Neuronal stem cell (in vitro differentiated cells): ENCODE results near the gene STAT6.

Experiments used
- DNase-seq: peaks from one replicate; pipeline ENCODE4 v3.0.0-alpha.2; 2013; ENCODE audit warnings: low spot score
- H2AFZ ChIP-seq: one replicate; pipeline ENCODE4 v1.6.1; 2013; ENCODE audit warnings: mild to moderate bottlenecking, low read length, inconsistent platforms
- H2AK5ac ChIP-seq: 2 replicates; pipeline ENCODE4 v1.6.1; 2013; ENCODE audit warnings: low read depth, mild to moderate bottlenecking, inconsistent platforms, low read length, moderate library complexity, mixed read lengths
- H2BK120ac ChIP-seq: 2 replicates; pipeline ENCODE4 v1.6.1; 2013; ENCODE audit warnings: low read depth, mild to moderate bottlenecking, inconsistent platforms, low read length, moderate library complexity, mixed read lengths
- H2BK12ac ChIP-seq: one replicate; pipeline ENCODE4 v1.6.1; 2013; ENCODE audit warnings: low read length, inconsistent platforms
- H2BK15ac ChIP-seq: 2 replicates; pipeline ENCODE4 v1.6.1; 2013; ENCODE audit warnings: mild to moderate bottlenecking, low read length, inconsistent platforms, mixed read lengths
- H2BK5ac ChIP-seq: one replicate; pipeline ENCODE4 v1.6.1; 2013; ENCODE audit warnings: inconsistent platforms, mild to moderate bottlenecking, low read length, moderate library complexity
- H3K14ac ChIP-seq: one replicate; pipeline ENCODE4 v1.6.1; 2013; ENCODE audit warnings: low read length, inconsistent platforms
- H3K18ac ChIP-seq: 2 replicates; pipeline ENCODE4 v1.6.1; 2013; ENCODE audit warnings: low read length, inconsistent platforms
- H3K23ac ChIP-seq: 2 replicates; pipeline ENCODE4 v1.6.1; 2013; ENCODE audit warnings: low read depth, mild to moderate bottlenecking, mixed read lengths, low read length, inconsistent platforms; ENCODE audit not compliant: poor library complexity
- H3K27ac ChIP-seq: replicated peaks from 3 replicates; pipeline ENCODE4 v1.5.1; 2013; ENCODE audit warnings: low read length, inconsistent platforms
- H3K27me3 ChIP-seq, 3 experiments: 2 replicates each; pipeline ENCODE4 v1.6.1; 2013; ENCODE audit warnings: low read length in 3 of 3, mild to moderate bottlenecking in 2 of 3, inconsistent platforms in 1 of 3, low read depth in 1 of 3, mixed read lengths in 1 of 3, moderate library complexity in 1 of 3; ENCODE audit not compliant: control insufficient read depth in 3 of 3, insufficient read depth in 3 of 3
- H3K36me3 ChIP-seq, 2 donors: replicated peaks in 1 of 2; 2 replicates each; pipeline ENCODE4 v1.6.1; 2013; ENCODE audit warnings: low read length in 2 of 2; ENCODE audit not compliant: control insufficient read depth in 2 of 2, insufficient read depth in 2 of 2
- H3K4ac ChIP-seq: 2 replicates; pipeline ENCODE4 v1.6.1; 2013; ENCODE audit warnings: inconsistent platforms, mild to moderate bottlenecking, low read length, moderate library complexity
- H3K4me1 ChIP-seq, 2 donors: 1 replicate in 1 of 2; 2 replicates in 1 of 2; pipeline ENCODE4 v1.6.1; 2013; ENCODE audit warnings: low read length in 2 of 2, low read depth in 1 of 2; ENCODE audit not compliant: control insufficient read depth in 2 of 2, insufficient read depth in 1 of 2
- H3K4me2 ChIP-seq: one replicate; pipeline ENCODE4 v1.6.1; 2013; ENCODE audit warnings: mild to moderate bottlenecking, low read length, inconsistent platforms; ENCODE audit not compliant: insufficient read depth, poor library complexity, severe bottlenecking
- H3K4me3 ChIP-seq, 2 donors: 2 replicates each; pipeline ENCODE4 v1.5.1; 2013; ENCODE audit warnings: low read length in 2 of 2, mild to moderate bottlenecking in 2 of 2, inconsistent platforms in 1 of 2, moderate library complexity in 1 of 2
- H3K79me1 ChIP-seq: one replicate; pipeline ENCODE4 v1.6.1; 2013; ENCODE audit warnings: low read depth, mild to moderate bottlenecking, inconsistent platforms, low read length, moderate library complexity
- H3K9ac ChIP-seq: one replicate; pipeline ENCODE4 v1.6.1; 2013; ENCODE audit warnings: mild to moderate bottlenecking, low read depth, low read length, inconsistent platforms; ENCODE audit not compliant: poor library complexity
- H3K9me3 ChIP-seq, 2 donors: replicated peaks in 1 of 2; 2 replicates each; pipeline versions ENCODE3 to v1.6.1; 2013; ENCODE audit warnings: low read length in 2 of 2, mild to moderate bottlenecking in 2 of 2, inconsistent platforms in 1 of 2, low read depth in 1 of 2, mixed read lengths in 1 of 2, moderate library complexity in 1 of 2; ENCODE audit not compliant: control insufficient read depth in 2 of 2, insufficient read depth in 1 of 2
- H4K8ac ChIP-seq: one replicate; pipeline ENCODE4 v1.6.1; 2013; ENCODE audit warnings: low read depth, mild to moderate bottlenecking, inconsistent platforms, low read length, moderate library complexity
- H4K91ac ChIP-seq: one replicate; pipeline ENCODE4 v1.6.1; 2013; ENCODE audit warnings: low read length, low read depth, mild to moderate bottlenecking, inconsistent platforms; ENCODE audit not compliant: poor library complexity
- WGBS, 2 donors: extraction: QIAGEN DNeasy Blood & Tissue Kit; methylation state at CpG; one replicate each; pipeline ENCODE4 v1.1.7; 2013; ENCODE audit warnings: missing lambda C conversion rate in 2 of 2, mixed read lengths in 1 of 2; ENCODE audit not compliant: insufficient read length in 2 of 2, insufficient replicate concordance in 1 of 2; ENCODE audit errors: extremely low coverage in 2 of 2; 5-methylcytosine and 5-hydroxymethylcytosine counted together

Gene STAT6

DNA sequence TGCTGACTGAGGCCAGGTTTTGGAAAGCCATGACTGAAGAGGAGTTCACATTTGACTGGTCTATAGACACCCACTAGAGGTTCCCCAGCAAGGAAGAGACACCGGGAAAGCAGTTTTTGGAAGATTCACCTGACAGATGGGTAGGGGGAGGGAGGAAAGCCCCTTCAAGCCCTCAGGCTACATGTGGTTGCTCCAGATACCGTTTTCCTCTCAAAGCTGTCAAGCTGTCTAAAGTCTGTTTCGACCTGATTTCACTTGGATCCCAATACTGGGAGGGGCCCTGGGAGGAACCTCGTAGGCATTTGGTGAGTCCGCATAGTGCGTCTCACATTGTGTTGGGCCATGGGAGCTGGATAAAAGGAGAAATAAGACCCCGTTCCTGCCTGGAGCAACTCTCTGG lies 15.4 kb upstream of the STAT6 start:
- H3K18ac ChIP-seq = no peak overlapping the region
- H3K4me1 ChIP-seq = peaks cover 12 to 25% of the 10 kb centered on the region in 2 donors
- H3K4ac ChIP-seq = no peak overlapping the region
- no peak overlapping the region for H3K4me2 ChIP-seq
- no peak for DNase-seq
- no peak overlapping the region for H3K9ac ChIP-seq
- H3K79me1 ChIP-seq = no peaks in the 10 kb centered on the region
- no peak overlapping the region for H3K27ac ChIP-seq
- H2BK15ac ChIP-seq = no peak overlapping the region
- H2AK5ac ChIP-seq = no peak overlapping the region
- no peak overlapping the region for H4K8ac ChIP-seq
- no peak overlapping the region for H2BK120ac ChIP-seq
- no peak overlapping the region for H4K91ac ChIP-seq
- H2BK5ac ChIP-seq = no peak overlapping the region
- H3K23ac ChIP-seq = no peak overlapping the region
- peaks cover 0 to 2% of the 10 kb centered on the region in 2 donors for H3K9me3 ChIP-seq
- H3K27me3 ChIP-seq = no peaks in the 10 kb centered on the region
- peaks cover 0 to 5% of the 10 kb centered on the region in 2 donors for H3K36me3 ChIP-seq
- H3K14ac ChIP-seq = no peak overlapping the region
- WGBS, 2 donors = no CpG with 5 or more reads among the region's 7 CpGs
- H2AFZ ChIP-seq = no peak overlapping the region
- H2BK12ac ChIP-seq = no peak overlapping the region
- H3K4me3 ChIP-seq = peak overlapping the region in 1 of 2 donors; percentile 82

DNA sequence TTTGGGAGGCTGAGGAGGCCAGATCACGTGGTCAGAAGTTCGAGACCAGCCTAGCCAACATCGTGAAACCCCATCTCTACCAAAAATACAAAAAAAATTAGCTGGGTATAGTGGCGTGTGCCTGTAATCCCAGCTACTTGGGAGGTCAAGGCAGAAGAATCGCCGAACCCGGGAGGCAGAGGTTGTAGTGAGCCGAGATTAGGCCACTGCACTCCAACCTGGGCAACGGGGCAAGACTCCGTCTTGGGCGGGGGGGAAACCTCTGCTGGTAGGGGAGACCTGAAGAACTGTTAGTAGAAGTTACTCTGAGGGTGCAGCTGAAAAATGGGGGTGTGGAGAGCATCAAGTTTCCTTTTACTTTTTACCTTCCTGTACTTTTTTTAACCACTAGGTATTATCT lies 14.9 kb upstream of the STAT6 start:
- H2BK15ac ChIP-seq = no peak overlapping the region
- H3K36me3 ChIP-seq = no peaks in the 10 kb centered on the region
- DNase-seq = no peak
- no peak overlapping the region for H3K23ac ChIP-seq
- no CpG with 5 or more reads among the region's 11 CpGs for WGBS, 2 donors
- H3K9ac ChIP-seq = no peak overlapping the region
- no peak overlapping the region for H2BK120ac ChIP-seq
- H2AFZ ChIP-seq = no peak overlapping the region
- H3K79me1 ChIP-seq = no peaks in the 10 kb centered on the region
- no peak overlapping the region for H2BK12ac ChIP-seq
- H4K91ac ChIP-seq = no peak overlapping the region
- no peak overlapping the region for H2AK5ac ChIP-seq
- H4K8ac ChIP-seq = no peak overlapping the region
- no peak overlapping the region for H2BK5ac ChIP-seq
- peaks cover 1 to 2% of the 10 kb centered on the region in 2 donors for H3K9me3 ChIP-seq
- H3K4me3 ChIP-seq = no peak overlapping the region
- no peak overlapping the region for H3K27ac ChIP-seq
- H3K14ac ChIP-seq = no peak overlapping the region
- H3K27me3 ChIP-seq = no peaks in the 10 kb centered on the region
- no peak overlapping the region for H3K4me2 ChIP-seq
- no peak overlapping the region for H3K18ac ChIP-seq
- no peak overlapping the region for H3K4ac ChIP-seq
- H3K4me1 ChIP-seq = peaks cover 12 to 21% of the 10 kb centered on the region in 2 donors

DNA sequence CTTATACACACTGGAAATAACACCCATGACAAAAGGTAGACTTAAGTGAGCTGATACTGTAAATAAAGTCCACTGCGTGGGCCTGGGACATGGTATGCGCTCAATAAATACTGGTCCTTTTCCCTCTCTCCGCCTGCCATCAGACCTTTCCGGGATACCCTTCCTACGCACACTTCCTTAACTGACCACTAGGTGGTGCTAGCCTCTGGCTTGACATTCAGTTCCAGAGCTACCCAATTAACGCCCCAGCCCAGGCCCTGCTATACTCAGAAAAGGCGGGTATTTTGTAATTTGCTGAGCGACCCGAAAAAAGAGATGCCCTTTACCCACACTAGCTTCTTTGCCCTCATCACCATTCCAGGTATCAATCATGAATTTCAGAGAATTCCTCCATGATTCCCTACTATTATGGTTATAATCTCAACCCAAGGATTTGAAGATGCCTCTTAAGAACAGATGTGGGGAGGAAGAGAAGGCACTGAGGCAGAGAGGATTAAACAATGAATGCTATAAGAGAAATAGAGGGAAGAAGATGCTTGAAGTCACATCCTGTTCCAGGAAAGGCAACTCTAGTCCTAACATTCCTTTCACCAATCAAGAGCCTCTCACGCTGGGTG lies 13.2 kb upstream of the STAT6 start:
- WGBS, 2 donors = no CpG with 5 or more reads among the region's 10 CpGs
- H3K23ac ChIP-seq = no peak overlapping the region

DNA sequence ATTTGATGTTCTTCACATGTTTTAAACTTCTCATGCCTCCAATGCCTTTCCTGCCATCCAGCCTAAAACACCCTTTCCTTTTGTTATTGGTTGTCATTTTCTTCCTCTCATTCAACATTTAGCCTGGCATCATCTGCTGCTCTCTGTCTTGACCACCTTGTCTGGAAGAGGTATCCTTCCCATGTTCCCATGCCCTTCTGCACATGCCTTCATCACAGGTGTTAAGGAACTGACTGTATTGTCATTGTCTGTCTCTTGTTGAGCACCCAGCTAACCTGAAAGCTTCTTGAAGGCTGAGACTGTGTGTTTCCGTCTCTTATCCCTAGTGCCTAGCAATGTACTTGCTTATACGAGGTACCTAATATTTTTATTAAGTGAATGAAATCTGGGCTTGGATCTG lies 12.7 kb upstream of the STAT6 start:
- Histone ChIP-seq H3K36me3 (no peaks in the 10 kb centered on the region), H2AFZ (no peak overlapping the region), H4K91ac (no peak overlapping the region), H3K4me2 (no peak overlapping the region), H3K9me3 (peaks cover 2% of the 10 kb centered on the region in 2 donors), H3K18ac (no peak overlapping the region), H3K23ac (no peak overlapping the region), H3K4me1 (peaks cover 6 to 9% of the 10 kb centered on the region in 2 donors), H3K4me3 (no peak overlapping the region), H2BK120ac (no peak overlapping the region), H4K8ac (no peak overlapping the region), H2BK12ac (no peak overlapping the region), H2AK5ac (no peak overlapping the region), H3K14ac (no peak overlapping the region), H3K27ac (no peak overlapping the region), H3K79me1 (no peaks in the 10 kb centered on the region), H3K9ac (no peak overlapping the region), H2BK15ac (no peak overlapping the region), H3K27me3 (no peaks in the 10 kb centered on the region), H2BK5ac (no peak overlapping the region), H3K4ac (no peak overlapping the region)
- DNase-seq = no peak
- no CpG with 5 or more reads among the region's 2 CpGs for WGBS, 2 donors

More for the DNA sequence above, 13.2 kb upstream of the STAT6 start:
- DNase-seq = peak; percentile 69
- Histone ChIP-seq H3K4me1 (peaks cover 6 to 9% of the 10 kb centered on the region in 2 donors), H2AK5ac (no peak overlapping the region), H4K8ac (no peak overlapping the region), H3K27me3 (no peaks in the 10 kb centered on the region), H2BK12ac (no peak overlapping the region), H3K9me3 (peaks cover 2% of the 10 kb centered on the region in 2 donors), H3K9ac (no peak overlapping the region), H3K36me3 (no peaks in the 10 kb centered on the region), H3K4me2 (no peak overlapping the region), H4K91ac (no peak overlapping the region), H3K4me3 (no peak overlapping the region), H2BK5ac (no peak overlapping the region), H3K18ac (no peak overlapping the region), H3K4ac (no peak overlapping the region), H2BK120ac (no peak overlapping the region), H3K27ac (no peak overlapping the region), H3K79me1 (no peaks in the 10 kb centered on the region), H2AFZ (no peak overlapping the region), H2BK15ac (no peak overlapping the region), H3K14ac (no peak overlapping the region)
